ENCODE measurements around the gene PTGR3.

PTGR3 gene

DNA sequence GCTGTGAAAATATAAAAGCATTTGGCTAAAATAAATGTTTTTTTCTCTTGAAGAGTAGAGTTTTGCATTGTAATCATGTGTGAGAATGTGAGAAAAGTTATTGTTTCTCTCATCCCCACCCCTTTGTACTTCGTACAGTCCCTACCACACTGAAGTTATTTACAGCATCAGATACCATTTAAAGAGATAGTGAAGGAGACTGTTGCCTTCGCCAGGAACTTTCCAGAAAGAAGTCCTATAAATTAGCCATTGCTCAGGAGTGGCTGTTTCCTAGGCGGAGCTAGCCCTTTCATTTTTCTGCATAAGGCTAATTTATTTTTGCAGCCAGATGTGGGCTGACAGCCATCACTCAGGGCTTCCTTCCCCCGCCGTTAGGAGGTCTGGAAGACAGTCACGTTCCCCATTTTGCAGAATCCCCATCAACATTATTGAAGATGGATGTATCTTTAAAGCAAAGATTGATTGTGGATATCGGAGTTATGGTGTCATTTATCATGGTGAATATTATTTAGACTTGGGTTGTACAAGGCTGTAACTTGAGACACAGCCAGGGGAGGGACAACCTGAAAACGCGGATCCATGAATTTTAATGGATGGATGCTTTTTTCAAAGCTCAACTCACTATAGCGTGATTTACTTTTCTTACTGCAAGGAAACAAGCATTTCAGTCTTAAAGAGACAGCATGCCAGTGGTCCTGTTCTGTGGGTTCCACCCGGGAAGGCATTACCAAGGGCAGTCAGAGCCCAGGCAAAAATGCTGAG lies 18.8 kb upstream of the PTGR3 start:
- H3K4me3 ChIP-seq (ENCODE audit: low read depth, low read length), result no peak overlapping the region
- TF ChIP-seq, protein P1, sequence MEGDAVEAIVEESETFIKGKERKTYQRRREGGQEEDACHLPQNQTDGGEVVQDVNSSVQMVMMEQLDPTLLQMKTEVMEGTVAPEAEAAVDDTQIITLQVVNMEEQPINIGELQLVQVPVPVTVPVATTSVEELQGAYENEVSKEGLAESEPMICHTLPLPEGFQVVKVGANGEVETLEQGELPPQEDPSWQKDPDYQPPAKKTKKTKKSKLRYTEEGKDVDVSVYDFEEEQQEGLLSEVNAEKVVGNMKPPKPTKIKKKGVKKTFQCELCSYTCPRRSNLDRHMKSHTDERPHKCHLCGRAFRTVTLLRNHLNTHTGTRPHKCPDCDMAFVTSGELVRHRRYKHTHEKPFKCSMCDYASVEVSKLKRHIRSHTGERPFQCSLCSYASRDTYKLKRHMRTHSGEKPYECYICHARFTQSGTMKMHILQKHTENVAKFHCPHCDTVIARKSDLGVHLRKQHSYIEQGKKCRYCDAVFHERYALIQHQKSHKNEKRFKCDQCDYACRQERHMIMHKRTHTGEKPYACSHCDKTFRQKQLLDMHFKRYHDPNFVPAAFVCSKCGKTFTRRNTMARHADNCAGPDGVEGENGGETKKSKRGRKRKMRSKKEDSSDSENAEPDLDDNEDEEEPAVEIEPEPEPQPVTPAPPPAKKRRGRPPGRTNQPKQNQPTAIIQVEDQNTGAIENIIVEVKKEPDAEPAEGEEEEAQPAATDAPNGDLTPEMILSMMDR (IDR thresholded peaks at IDR 0.05; ENCODE audit: borderline replicate concordance, insufficient read depth, low read depth, low read length), result no peak

DNA sequence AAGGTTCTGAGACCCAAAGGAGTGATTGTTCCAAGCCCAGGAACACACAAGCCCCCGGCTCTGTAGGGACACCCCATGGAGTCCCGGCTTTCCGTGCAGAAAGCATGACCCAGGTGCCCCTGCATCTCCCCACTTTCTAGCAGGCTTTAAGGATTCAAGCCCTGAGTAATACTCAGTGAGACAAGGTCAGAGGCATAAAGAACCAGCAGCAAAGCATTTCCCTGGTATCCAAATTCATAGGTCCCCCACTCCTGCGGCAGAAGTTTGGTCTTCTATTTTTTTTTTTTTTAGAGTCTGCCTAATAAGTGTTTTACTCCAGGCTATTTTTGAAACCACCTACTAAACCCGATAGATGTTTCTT lies 18.0 kb upstream of the PTGR3 start:
- H3K4me3 ChIP-seq (ENCODE audit: low read depth, low read length), result no peak overlapping the region
- TF ChIP-seq, protein P1 (IDR thresholded peaks at IDR 0.05; ENCODE audit: borderline replicate concordance, insufficient read depth, low read depth, low read length), result no peak

DNA sequence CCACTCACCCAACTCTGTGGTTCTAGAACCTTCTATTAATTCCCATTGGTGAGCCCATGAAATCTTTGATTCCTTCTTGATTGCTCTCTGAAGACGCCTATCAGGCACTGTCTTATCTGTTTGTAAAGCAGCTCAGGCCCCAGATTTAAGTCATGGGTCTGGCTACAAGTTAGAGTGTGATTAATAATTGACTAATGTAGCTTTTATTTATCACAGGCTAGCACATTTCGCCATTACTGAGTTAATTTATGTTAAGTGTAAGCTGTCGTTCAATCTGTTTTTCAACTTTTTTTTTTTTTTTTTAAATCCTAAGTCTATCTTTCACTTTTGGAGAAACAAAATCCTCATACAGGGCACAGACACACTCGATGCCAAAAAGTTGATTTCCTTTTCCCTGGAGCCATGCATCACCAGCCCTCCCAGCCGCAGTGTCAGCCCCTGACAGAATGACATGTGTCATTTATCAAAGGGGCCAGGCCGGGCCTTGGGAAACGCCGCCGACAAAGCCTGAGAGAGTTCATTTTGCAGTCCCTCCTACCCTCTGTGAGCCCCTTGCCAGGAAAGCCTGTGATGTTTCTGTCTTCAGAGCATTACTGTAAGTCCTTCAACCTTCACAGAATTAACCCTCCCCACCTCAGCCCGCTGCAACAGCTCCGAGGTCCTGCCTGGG lies 17.5 kb upstream of the PTGR3 start:
- no peak overlapping the region for H3K4me3 ChIP-seq (ENCODE audit: low read depth, low read length)
- TF ChIP-seq, protein P1 (IDR thresholded peaks at IDR 0.05; ENCODE audit: borderline replicate concordance, insufficient read depth, low read depth, low read length), result no peak

DNA sequence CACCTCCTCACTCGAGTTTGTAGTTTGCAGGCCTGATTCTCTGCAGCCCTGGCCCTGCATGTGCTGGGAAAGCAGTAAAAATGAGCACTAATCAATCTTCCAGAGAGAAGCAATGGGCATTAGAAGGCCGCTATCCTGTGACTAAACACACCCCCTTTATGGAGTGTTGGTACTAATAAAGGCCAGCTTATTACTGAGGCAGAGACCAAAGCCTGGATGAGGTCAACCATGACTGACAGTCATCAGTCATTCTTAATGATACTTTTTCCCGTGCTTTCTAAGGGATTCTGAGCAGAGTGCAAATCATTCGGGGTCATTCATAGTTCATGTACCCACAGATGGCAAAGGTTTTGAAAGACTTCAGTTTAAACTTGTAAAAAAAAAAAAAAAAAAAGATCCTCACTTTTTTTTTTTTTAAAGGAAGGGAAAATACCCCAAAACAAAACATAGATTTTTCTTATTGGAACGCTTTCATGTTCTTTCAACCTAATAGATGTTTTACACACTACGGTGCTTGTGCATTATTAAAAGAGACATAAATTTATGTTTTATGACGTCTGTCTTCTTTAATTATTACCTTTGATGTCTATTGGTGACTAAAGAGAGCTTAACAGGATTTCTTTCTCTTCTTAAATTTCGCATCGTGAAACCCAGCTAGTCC lies 14.9 kb upstream of the PTGR3 start:
- H3K4me3 ChIP-seq (ENCODE audit: low read depth, low read length), result no peak overlapping the region
- TF ChIP-seq, protein P1 (IDR thresholded peaks at IDR 0.05; ENCODE audit: borderline replicate concordance, insufficient read depth, low read depth, low read length), result no peak

DNA sequence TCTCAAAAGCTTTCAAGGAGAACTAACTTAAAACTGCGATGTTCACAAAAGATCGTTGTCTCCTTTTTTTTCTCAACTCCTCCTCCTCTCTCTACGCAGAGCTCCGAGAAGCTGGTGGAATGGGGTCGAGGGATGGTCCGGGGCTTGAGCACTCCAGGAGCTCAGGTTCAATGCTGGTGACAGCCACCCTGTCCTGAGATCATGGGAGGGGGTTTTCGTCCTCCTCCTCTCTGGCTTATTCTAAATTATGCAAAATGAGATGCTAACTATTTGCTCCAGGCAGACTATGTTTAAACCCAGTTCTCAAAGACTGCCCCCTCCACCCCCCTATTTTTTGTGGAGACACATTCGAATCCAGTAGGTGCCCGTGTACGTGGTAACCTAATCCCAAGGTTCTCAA lies 13.5 kb upstream of the PTGR3 start:
- TF ChIP-seq, protein P1 (IDR thresholded peaks at IDR 0.05; ENCODE audit: borderline replicate concordance, insufficient read depth, low read depth, low read length), result no peak
- H3K4me3 ChIP-seq (ENCODE audit: low read depth, low read length), result no peak overlapping the region

DNA sequence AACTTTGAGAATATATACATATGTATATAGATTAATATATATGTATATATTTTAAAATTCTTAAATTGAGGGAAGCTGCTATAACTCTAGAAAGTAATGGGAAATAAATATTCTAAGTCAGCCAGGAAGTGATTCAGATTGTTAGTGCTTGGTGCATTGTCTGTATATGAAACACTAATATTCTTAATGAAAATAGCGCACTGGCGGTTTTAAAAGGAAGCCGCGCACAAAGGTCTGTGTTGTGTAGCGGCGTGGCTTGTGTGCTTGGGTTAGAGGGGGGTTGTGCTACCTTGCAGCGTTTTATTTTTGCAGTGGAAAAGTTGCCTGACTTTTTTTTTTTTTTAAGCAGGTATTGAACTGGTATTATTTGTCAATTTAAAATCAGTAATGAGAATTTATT lies 13.0 kb upstream of the PTGR3 start:
- H3K4me3 ChIP-seq (ENCODE audit: low read depth, low read length), result no peak overlapping the region
- TF ChIP-seq, protein P1 (IDR thresholded peaks at IDR 0.05; ENCODE audit: borderline replicate concordance, insufficient read depth, low read depth, low read length), result no peak
